DND-41 (cell line): ENCODE results near the gene ADSS1.

Experiments used
- ATAC-seq: fragments of 200-7000 bp; cut with Tn5 transposase; 3 replicates; pipeline ENCODE4 v1.9.1; 2021; ENCODE audit warnings: low read depth; ENCODE audit not compliant: insufficient read depth
- DNase-seq: peaks from one replicate; pipeline ENCODE4 v3.0.0-alpha.2; 2020
- H2AFZ ChIP-seq: 2 replicates; pipeline ENCODE4 v1.6.0; 2012; ENCODE audit warnings: low read depth, low read length
- H3K27ac ChIP-seq: 2 replicates; pipeline ENCODE4 v1.5.1; 2012; ENCODE audit warnings: low read length, inconsistent platforms
- H3K27me3 ChIP-seq: fragments of 200-600 bp; sonication (generic); 2 replicates; pipeline ENCODE4 v1.6.0; 2012; ENCODE audit warnings: low read length, mild to moderate bottlenecking, inconsistent platforms; ENCODE audit not compliant: insufficient read depth, poor library complexity
- H3K36me3 ChIP-seq: 2 replicates; pipeline ENCODE4 v1.5.1; 2012; ENCODE audit warnings: low read length, inconsistent platforms; ENCODE audit not compliant: insufficient read depth
- H3K4me1 ChIP-seq: 2 replicates; pipeline ENCODE4 v1.5.1; 2012; ENCODE audit warnings: mild to moderate bottlenecking, low read length; ENCODE audit not compliant: insufficient read depth
- H3K4me2 ChIP-seq: 2 replicates; pipeline ENCODE4 v1.6.0; 2012; ENCODE audit warnings: mild to moderate bottlenecking, moderate library complexity, low read length, inconsistent platforms; ENCODE audit not compliant: insufficient read depth
- H3K4me3 ChIP-seq, 2 experiments: fragments of 200-600 bp in 1 of 2; shearing (Covaris generic) in 1 of 2; 2 replicates each; pipeline ENCODE4 v1.5.1; 2012 to 2016; ENCODE audit warnings: inconsistent platforms in 2 of 2, low read length in 2 of 2, mild to moderate bottlenecking in 2 of 2, low read depth in 1 of 2, moderate library complexity in 1 of 2
- H3K79me2 ChIP-seq: 2 replicates; pipeline ENCODE4 v1.6.0; 2012; ENCODE audit warnings: low read length, inconsistent platforms; ENCODE audit not compliant: insufficient read depth
- H3K9ac ChIP-seq: 2 replicates; pipeline ENCODE4 v1.6.0; 2012; ENCODE audit warnings: low read depth, mild to moderate bottlenecking, inconsistent platforms, low read length, moderate library complexity
- H3K9me3 ChIP-seq: 2 replicates; pipeline ENCODE4 v1.5.1; 2012; ENCODE audit warnings: low read length, moderate library complexity, mild to moderate bottlenecking, inconsistent platforms; ENCODE audit not compliant: insufficient read depth, severe bottlenecking
- H4K20me1 ChIP-seq: 2 replicates; pipeline ENCODE4 v1.6.0; 2012; ENCODE audit warnings: low read length; ENCODE audit not compliant: insufficient read depth
- CTCF ChIP-seq: IDR thresholded peaks from 2 replicates; pipeline ENCODE4 v1.5.1; 2012; ENCODE audit warnings: borderline replicate concordance, low read length, moderate library complexity, mild to moderate bottlenecking; ENCODE audit not compliant: poor library complexity, severe bottlenecking; ENCODE audit errors: extremely low read depth
- EZH2 ChIP-seq: IDR thresholded peaks from 3 replicates; pipeline ENCODE4 v1.6.1; 2012; ENCODE audit warnings: borderline replicate concordance, low read depth, mild to moderate bottlenecking, moderate library complexity, low read length, inconsistent platforms; ENCODE audit not compliant: severe bottlenecking

Gene ADSS1

GRCh38 chr14:104744484-104744883 is 20.5 kb downstream of the ADSS1 start:
- H3K9me3 ChIP-seq = no peaks in the 10 kb centered on the region
- H2AFZ ChIP-seq = no peak overlapping the region
- H3K79me2 ChIP-seq = no peaks in the 10 kb centered on the region
- no peak overlapping the region for H3K9ac ChIP-seq
- DNase-seq = no peak
- H4K20me1 ChIP-seq = peaks cover 3% of the 10 kb centered on the region; the same call in 1 of the 2 replicates
- no peak for ATAC-seq
- H3K4me1 ChIP-seq = no peaks in the 10 kb centered on the region
- no peak overlapping the region for H3K4me3 ChIP-seq
- no peaks in the 10 kb centered on the region for H3K27me3 ChIP-seq
- H3K36me3 ChIP-seq = no peaks in the 10 kb centered on the region
- TF ChIP-seq EZH2 = no peak
- no peak for TF ChIP-seq CTCF
- no peak overlapping the region for H3K4me2 ChIP-seq
- H3K27ac ChIP-seq = no peak overlapping the region

- TF ChIP-seq CTCF (no peak), EZH2 (no peak)
- Histone ChIP-seq H3K36me3 (no peaks in the 10 kb centered on the region), H3K4me1 (no peaks in the 10 kb centered on the region), H3K9me3 (no peaks in the 10 kb centered on the region), H3K79me2 (no peaks in the 10 kb centered on the region), H4K20me1 (peaks cover 3% of the 10 kb centered on the region; the same call in 1 of the 2 replicates), H3K27ac (no peak overlapping the region), H3K4me3 (no peak overlapping the region), H3K4me2 (no peak overlapping the region), H3K27me3 (no peaks in the 10 kb centered on the region), H2AFZ (no peak overlapping the region), H3K9ac (no peak overlapping the region)
- ATAC-seq = no peak
- no peak for DNase-seq
Observed at GRCh38 chr14:104745431-104745830, 21.4 kb downstream of the ADSS1 start.

- H3K9ac ChIP-seq = no peak overlapping the region
- TF ChIP-seq EZH2 = no peak
- no peak for TF ChIP-seq CTCF
- no peak overlapping the region for H3K4me3 ChIP-seq
- DNase-seq = no peak
- no peak overlapping the region for H2AFZ ChIP-seq
- H3K79me2 ChIP-seq = no peaks in the 10 kb centered on the region
- H3K27ac ChIP-seq = no peak overlapping the region
- no peak overlapping the region for H3K4me2 ChIP-seq
- H4K20me1 ChIP-seq = peaks cover 3% of the 10 kb centered on the region; the same call in 1 of the 2 replicates
- no peak for ATAC-seq
- H3K36me3 ChIP-seq = no peaks in the 10 kb centered on the region
- no peaks in the 10 kb centered on the region for H3K4me1 ChIP-seq
- H3K9me3 ChIP-seq = no peaks in the 10 kb centered on the region
- no peaks in the 10 kb centered on the region for H3K27me3 ChIP-seq
Observed at GRCh38 chr14:104746071-104746545, 22.1 kb downstream of the ADSS1 start.
